ENCODE data around the gene MYO5A. TPM values are rescaled to one million over a fixed set of nuclear protein-coding genes. Genes with fewer than 3 reads are reported as not detected.

The MYO5A gene
- total RNA-seq, 1 experiment from 2014 or later = 17.6 TPM

GRCh38 chr15:52329150-52329549, 199.5 kb downstream of the MYO5A start:
- POLR2A ChIA-PET = no interaction called here
- no peaks in the 10 kb centered on the region for H3K27me3 ChIP-seq (ENCODE audit: insufficient read depth, low read length)
- H3K9me2 ChIP-seq (ENCODE audit: insufficient read depth) = no peaks in the 10 kb centered on the region
- ATAC-seq = no peak
- no peaks in the 10 kb centered on the region for H3K36me3 ChIP-seq (ENCODE audit: control insufficient read depth in 1 of 2, insufficient read depth in 2 of 2, low read length in 2 of 2)
- RAD21 ChIA-PET (ENCODE audit: low non-redundant PET in 1 of 2, low total read pairs in 2 of 2, uncharacterized antibody in 2 of 2, unreplicated experiment in 2 of 2) = no interaction called here
- no peak for TF ChIP-seq FOSL1 (IDR thresholded peaks at IDR 0.05; ENCODE audit: low read depth)
- TF ChIP-seq TCF7L2 (IDR thresholded peaks at IDR 0.05; ENCODE audit: borderline replicate concordance, extremely low read depth, insufficient read depth, insufficient read length) = no peak
- TF ChIP-seq POLR2A (IDR thresholded peaks at IDR 0.05; ENCODE audit: borderline replicate concordance, extremely low read depth, insufficient read depth, insufficient read length) = no peak
- no peak for TF ChIP-seq ZFX (IDR thresholded peaks at IDR 0.05)
- no peak for TF ChIP-seq ZNF274 (IDR thresholded peaks at IDR 0.05; ENCODE audit: low read depth, low read length)
- no peak for TF ChIP-seq CBX3 (IDR thresholded peaks at IDR 0.05; ENCODE audit: low read depth)
- TF ChIP-seq ELF1 (IDR thresholded peaks at IDR 0.05; ENCODE audit: borderline replicate concordance, low read depth) = no peak
- TF ChIP-seq ZBTB33 (IDR thresholded peaks at IDR 0.05; ENCODE audit: extremely low read depth, insufficient replicate concordance, low read length) = no peak
- TF ChIP-seq, protein P1, sequence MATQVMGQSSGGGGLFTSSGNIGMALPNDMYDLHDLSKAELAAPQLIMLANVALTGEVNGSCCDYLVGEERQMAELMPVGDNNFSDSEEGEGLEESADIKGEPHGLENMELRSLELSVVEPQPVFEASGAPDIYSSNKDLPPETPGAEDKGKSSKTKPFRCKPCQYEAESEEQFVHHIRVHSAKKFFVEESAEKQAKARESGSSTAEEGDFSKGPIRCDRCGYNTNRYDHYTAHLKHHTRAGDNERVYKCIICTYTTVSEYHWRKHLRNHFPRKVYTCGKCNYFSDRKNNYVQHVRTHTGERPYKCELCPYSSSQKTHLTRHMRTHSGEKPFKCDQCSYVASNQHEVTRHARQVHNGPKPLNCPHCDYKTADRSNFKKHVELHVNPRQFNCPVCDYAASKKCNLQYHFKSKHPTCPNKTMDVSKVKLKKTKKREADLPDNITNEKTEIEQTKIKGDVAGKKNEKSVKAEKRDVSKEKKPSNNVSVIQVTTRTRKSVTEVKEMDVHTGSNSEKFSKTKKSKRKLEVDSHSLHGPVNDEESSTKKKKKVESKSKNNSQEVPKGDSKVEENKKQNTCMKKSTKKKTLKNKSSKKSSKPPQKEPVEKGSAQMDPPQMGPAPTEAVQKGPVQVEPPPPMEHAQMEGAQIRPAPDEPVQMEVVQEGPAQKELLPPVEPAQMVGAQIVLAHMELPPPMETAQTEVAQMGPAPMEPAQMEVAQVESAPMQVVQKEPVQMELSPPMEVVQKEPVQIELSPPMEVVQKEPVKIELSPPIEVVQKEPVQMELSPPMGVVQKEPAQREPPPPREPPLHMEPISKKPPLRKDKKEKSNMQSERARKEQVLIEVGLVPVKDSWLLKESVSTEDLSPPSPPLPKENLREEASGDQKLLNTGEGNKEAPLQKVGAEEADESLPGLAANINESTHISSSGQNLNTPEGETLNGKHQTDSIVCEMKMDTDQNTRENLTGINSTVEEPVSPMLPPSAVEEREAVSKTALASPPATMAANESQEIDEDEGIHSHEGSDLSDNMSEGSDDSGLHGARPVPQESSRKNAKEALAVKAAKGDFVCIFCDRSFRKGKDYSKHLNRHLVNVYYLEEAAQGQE (IDR thresholded peaks at IDR 0.05; ENCODE audit: low read depth) = no peak
- no peak for TF ChIP-seq EZH2phosphoT487 (IDR thresholded peaks at IDR 0.05; ENCODE audit: borderline replicate concordance)
- no peak for TF ChIP-seq YY1 (IDR thresholded peaks at IDR 0.05; ENCODE audit: extremely low read depth, insufficient replicate concordance, low read depth, low read length)
- no peak for TF ChIP-seq EZH2 (IDR thresholded peaks at IDR 0.05)
- TF ChIP-seq CEBPB (IDR thresholded peaks at IDR 0.05; ENCODE audit: low read depth) = no peak
- no peak for TF ChIP-seq EGR1 (IDR thresholded peaks at IDR 0.05; ENCODE audit: low read depth)
- no peak for TF ChIP-seq JUND (IDR thresholded peaks at IDR 0.05)
- TF ChIP-seq POLR2AphosphoS5 (IDR thresholded peaks at IDR 0.05; ENCODE audit: low read depth, low read length) = no peak
- no peak for TF ChIP-seq RAD21 (IDR thresholded peaks at IDR 0.05; ENCODE audit: low read depth)
- no peaks in the 10 kb centered on the region for H3K79me2 ChIP-seq (ENCODE audit: insufficient read depth, low read length)
- no TSS peak for BruUV-seq (replicated peaks)
- no peak for DNase-seq (ENCODE audit: low read depth, low spot score)
- no peak overlapping the region for H3K4me3 ChIP-seq (replicated peaks in 1 of 2; ENCODE audit: low read depth in 1 of 2, low read length in 2 of 2)
- H3K9me3 ChIP-seq (ENCODE audit: control insufficient read depth in 1 of 2, insufficient read depth in 1 of 2, low read depth in 1 of 2, low read length in 2 of 2) = no peaks in the 10 kb centered on the region
- no peak overlapping the region for H2AFZ ChIP-seq (ENCODE audit: low read depth, low read length, poor library complexity, severe bottlenecking)
- intact Hi-C loops (cut with micrococcal nuclease) = no loop called here
- no peak overlapping the region for H3K4me2 ChIP-seq (ENCODE audit: low read length)
- H3K9ac ChIP-seq (ENCODE audit: low read length) = no peak overlapping the region
- H3K27ac ChIP-seq (ENCODE audit: low read depth, low read length) = no peak overlapping the region
- H3K4me1 ChIP-seq (ENCODE audit: control insufficient read depth in 1 of 2, insufficient read depth in 2 of 2, low read length in 2 of 2) = peaks cover 0 to 2% of the 10 kb centered on the region in 2 experiments; a peak in 1 of 4 replicates
- H4K20me1 ChIP-seq (ENCODE audit: insufficient read depth) = no peaks in the 10 kb centered on the region
- CTCF ChIA-PET = no interaction called here

Data from HCT116 (cell line).